HCEC 1CT (cell line): Measurements from ENCODE around the gene ADGRB3.
A peak's percentile ranks its signal among the peaks of the same experiment; 100 is the strongest.
"Not testable (repeated sequence)": the region's sequence is repeated elsewhere in the genome, so short reads cannot be mapped to it uniquely, and the experiment has no call there.

ENCODE experiments used
- DNase-seq: peaks from one replicate; pipeline ENCODE4 v3.0.0-alpha.2; 2017

Gene ADGRB3

DNA sequence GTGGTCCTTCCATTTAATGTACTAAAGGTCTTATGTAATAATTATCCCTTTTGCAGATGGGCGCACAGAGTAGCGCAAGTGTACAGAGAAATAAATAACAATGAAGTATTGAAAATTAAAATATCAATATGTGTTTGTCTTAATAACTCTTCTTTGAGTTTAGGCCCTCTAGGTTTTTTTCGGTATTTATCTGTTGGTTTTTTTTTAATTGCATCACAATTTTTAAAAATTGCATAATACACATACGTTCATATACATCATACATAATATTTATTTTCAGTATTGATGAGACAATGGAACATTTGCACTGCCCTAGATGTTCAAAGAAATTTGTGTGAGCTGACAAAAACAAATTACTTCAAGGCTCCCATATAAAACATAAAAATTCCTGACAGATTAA is 15.1 kb downstream of the ADGRB3 start:
- DNase-seq: no peak

DNA sequence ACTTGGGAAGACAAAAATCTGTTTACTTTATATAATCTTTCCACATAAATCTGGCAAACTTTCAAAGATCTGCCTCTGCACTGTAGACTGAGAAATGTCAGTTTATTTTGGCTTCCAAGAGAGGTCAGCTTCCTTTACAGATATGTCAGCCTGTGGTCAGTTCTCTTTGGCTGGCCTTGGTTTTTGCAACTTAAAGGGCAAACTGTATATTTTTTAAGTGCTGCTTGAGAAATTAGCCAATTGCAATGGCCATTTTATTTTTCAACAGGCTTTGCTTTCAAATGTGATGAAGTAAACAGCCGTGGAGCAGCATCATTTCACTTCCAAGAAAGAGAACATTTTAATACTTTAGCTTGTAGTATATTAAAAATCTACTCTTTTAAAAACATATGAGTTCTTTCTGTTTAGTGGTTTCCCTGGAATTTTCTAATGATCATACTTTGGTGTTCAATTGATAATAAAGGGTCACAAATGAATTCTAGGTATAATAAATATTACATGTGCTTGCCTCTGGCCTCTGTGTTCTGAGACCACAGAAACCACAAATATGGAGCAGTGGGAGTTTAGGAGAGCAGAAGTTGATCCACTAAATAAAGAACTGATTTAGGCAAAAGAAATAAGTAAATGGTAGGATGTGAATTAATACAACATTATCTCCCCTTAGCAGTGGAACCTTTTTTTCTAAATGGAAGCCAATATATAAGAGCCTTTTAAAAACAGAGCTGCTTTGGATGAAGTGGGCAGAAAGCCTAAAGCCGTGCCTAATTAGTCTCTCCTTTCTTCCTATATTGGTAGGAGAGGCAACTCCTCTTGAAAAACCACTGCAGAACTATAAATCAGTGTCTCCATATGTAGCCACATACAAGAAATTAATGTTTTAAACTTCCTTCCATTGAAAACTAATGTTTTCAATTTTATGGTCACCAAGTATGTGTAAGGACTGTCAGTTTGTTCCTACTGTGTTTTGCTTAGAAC is 16.2 kb downstream of the ADGRB3 start:
- peak; percentile 1 for DNase-seq

DNA sequence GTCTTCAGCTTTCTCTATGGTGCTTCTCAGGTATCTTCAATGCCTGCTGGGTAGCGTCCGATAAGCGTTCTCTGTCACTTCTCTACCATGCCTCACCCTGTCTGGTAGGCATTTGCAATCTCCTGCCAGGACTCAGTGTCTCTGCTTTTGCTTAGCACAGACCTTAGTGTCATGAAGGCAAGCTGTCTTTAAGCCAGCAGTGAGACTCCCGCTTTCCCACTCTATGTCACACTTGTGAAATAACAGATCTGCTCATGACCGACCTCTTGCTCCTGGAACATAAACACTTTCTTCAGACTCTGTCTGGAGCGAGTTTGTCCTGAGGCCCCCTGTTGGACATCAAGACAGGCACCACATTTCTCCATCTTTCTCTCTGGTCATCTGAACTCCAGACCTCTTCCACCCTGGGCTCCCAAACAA is 17.0 kb downstream of the ADGRB3 start:
- no peak for DNase-seq

DNA sequence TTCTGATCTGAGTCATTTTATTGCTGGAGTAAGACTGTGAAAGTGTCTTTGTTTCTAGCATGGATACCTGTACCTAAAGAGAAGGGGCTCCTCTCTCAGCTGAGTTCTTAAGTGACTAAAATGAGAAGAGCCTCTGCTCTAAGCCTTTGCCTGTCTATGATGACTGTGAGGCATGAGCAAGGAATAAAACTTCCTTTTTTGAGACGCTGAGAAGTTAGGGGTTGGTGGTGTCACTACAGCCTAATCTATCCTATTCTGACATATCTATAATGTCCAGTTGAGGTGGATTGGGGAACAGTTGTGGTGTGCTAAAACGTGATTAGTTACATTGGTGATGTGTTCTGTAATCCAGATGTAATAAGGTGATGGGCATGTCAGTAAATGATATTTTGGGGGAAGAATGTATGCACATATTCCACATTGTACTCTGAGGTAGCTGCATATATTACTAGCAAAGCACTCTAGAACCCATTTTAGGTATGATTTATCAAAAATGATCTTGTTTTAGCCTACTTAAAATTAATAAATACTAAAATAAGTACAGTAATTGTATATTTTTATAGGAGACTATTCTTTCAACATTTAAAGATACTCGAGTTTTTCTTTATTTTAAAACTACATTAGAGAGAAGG is 18.1 kb downstream of the ADGRB3 start:
- no peak for DNase-seq

DNA sequence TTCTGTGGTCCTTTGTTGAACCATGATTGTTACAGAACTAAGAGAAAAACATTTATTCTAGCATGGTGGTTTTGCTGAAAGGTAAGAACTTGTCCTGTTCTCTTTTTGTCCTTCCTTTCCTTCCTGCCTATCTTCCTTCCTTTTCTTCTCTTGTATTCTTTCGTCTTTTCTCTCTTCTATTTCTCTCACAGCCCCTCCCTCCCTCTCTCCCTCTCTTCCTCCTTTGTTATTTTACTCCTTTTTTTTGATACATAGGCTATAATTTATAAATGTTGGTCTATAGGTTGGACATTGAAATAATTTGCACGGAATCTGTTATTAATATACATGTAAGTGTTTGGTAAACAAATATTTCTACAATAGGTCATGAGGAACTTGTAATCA is 18.6 kb downstream of the ADGRB3 start:
- DNase-seq: no peak

DNA sequence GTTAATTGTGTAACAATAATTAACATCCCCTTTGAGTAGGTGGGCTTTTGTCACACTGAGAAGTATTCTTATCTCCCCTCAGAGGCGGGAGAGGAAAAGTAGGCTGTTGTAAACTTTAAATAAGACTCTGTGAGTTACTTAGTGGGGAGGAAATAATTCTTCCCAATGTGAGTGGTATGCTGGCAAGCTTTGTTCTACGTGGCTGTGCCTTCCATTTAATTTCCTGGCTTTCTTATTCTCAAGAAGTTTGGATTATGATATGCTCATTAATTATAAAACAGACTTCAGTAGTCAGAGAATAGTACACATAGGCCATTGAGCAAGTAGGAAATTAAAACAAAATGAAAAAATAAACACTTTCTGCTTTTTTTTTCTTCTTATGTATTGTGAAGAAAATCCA is 19.1 kb downstream of the ADGRB3 start:
- DNase-seq: no peak

DNA sequence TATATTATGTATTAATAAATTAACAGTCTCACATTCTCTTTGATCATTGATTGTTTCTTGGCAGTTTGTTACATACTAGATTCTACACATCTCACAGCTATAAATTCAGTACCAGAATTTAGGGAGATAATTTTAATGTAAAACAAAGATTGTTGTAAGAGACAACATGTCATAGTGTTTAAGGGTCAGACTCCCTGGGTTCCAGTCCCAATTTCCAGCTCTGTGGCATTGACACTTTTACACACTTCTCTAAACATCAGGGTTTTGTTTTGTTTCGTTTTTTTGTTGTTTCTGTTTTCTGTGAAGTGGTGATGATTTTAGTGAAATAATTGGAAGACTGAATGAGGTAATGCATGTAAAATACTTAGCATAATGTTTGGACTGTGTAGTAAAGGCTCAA is 19.9 kb downstream of the ADGRB3 start:
- no peak for DNase-seq

DNA sequence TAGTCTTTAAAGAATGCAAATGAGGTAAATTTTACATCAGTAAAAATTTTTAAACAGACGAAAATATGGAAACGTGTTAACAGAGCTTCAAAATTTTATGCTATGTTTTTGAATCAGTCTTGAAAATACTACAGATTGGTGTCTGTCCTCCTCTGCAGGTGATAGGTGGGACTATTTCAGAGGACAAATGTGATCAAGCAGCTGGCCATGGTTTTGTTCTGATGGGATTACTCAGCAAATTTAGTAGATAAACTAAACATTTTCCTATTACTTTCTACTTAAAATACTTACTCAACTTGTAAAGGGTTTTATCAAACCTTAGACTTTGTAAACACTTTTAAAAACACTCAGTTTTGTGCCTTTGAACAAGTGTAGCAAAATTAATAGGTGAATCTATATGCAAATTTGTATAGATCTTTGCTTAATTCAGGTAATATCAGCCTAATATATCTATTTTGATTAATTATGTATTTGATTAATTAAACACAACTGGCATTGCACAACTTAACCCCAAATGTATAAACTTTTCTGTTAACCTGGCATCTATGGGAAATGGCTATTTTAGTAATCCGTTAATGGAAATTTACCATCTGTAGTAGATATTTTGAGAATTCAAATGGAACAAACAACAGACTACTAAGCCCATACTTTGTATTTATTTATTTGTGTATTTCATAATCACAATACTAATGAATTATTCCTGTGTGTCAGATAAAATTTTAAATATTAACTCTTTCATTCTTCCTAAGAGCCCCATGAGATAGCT is 22.5 kb downstream of the ADGRB3 start:
- DNase-seq: no peak

DNA sequence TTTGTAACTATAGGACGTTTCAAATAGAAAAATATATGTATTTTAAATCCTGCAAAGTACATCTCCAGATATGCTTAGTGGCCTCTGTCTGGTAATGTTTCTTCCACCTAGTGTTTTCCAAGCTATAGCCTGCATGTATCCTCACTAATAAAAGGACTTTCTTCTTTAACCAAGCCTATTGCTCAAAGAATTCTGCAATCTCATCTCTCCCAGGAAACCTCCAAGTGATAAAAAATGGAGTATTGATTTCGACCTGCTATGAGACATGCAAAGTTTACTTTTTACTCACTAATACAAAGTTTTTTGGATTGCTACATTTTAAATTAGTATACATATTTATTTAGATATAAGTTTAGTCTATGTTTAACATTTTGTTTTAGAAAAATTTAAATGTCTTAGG is 23.3 kb downstream of the ADGRB3 start:
- DNase-seq: no peak

DNA sequence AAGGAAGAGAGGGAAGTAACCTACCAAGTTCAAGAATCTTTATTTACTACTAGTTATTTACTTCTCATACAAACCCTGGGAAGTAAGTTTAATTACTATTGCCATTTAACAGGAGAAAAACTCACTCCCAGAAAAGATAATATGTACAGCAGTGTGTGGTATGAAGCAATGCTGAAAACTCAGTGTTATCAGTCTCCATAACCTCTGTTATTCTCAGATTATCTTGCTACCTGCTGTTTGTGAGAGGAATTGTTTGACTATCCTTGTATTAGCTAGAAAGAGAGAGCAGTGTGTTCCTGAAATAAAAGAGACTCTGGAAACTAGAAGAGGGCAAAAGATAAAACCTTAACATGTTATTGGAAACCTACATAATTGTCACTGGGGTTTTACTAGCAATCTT is 38.2 kb downstream of the ADGRB3 start:
- DNase-seq: no peak

DNA sequence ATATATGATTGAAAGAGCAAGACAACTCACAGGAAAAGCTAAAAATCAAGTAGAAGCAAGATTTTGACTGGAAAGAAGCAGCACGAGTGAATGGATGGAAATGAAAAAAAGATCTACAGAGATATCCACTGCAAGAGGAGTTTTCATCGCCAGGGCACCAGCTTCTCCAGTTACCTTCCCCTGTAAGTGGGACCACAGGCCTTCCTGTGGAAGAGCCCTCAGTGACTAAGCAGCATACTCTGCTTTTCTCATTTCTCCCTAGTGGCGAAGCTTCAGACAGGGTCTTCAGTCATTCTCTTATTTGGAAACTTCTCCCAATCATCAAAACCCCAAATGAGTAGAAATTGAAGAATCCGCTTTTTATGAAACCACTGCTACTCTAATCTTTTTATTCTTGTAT is 40.5 kb downstream of the ADGRB3 start:
- DNase-seq: no peak

DNA sequence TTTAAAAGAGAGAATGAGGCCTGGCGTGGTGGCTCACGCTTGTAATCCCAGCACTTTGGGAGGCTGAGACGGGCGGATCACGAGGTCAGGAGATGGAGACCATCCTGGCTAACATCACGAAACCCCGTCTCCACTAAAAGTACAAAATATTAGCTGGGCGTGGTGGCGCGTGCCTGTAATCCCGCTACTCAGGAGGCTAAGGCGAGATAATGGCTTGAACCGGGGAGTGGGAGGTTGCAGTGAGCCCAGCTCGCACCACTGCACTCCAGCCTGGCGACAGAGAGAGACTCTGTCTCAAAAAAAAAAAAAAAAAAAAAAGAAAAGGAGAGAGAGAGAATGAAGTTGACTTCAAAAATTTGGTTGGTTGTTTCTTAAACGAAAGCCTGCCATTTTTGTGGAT is 41.0 kb downstream of the ADGRB3 start:
- not testable (repeated sequence) for DNase-seq

DNA sequence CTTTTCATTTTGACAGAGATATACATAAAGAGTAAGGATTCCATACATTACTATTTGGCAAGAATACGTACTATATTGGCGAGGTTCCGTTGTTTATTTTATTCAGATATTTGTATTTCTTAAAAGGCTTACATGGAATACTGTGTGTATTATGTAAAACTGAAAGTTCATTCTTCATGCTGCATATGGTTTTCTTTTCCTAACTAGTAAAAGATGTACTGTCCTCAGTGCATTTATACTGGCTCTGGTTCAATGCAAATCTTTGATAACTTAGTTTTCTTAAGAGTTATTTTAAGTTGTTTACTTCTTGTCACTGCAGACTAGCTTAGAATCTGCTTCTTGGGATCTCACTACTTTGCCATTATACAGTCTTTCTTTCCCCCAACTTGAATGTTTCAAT is 42.0 kb downstream of the ADGRB3 start:
- no peak for DNase-seq

DNA sequence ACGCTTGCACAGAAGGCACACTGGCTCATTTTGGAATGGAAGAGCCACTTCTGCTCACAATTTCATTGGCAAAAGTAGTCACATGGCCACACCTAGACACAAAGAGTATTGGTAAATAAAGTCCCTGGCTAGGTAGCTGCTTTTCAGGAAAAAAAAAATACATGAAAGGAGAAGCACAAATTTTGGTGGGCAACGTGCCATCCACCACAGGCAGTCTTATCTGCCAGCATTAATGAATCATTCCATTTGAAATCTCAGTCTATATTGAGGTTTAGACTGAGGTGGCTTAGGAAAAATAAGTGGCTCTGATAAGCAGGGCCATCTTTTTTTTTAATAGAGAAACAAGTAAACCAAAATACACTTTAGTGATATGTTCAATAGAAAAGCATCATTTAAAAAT is 44.3 kb downstream of the ADGRB3 start:
- no peak for DNase-seq

DNA sequence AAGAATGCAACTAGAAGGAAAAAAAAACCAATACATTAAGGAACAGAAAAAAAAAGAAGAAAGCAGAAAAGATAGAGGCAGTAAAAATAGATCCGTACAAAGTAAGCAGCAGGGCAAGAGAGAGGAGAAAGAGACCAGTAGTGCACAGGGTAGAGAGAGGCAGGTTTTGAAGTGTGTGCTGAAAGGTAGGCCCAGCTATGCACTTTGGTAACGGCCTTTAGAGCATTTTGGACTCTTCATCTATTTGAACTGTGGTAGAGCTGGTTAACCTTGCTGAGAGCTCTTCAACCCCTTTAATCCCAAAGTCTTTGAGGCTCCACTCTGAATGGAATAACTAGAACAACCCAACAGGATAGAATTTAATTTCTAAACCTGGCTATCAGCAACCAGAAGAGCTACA is 45.2 kb downstream of the ADGRB3 start:
- DNase-seq: no peak

DNA sequence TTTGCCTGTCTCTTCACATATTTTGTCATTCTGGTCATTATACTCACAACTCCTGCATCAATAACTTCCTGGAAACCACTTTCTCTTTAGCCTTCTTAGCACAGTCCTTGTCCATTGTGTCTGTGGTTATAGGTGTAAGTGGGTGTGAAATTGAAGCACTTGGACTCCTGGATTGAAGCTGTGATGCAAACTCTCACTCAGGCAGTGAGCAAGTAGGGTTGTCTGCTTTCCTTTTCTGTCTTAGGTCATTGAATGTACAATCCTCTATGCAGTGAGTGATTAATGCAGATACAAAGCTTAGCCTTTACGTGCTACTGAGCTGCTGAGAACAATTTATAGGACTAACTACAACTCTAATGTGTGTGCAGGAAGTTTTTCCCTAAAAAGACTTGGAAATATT is 54.8 kb downstream of the ADGRB3 start:
- DNase-seq: no peak

DNA sequence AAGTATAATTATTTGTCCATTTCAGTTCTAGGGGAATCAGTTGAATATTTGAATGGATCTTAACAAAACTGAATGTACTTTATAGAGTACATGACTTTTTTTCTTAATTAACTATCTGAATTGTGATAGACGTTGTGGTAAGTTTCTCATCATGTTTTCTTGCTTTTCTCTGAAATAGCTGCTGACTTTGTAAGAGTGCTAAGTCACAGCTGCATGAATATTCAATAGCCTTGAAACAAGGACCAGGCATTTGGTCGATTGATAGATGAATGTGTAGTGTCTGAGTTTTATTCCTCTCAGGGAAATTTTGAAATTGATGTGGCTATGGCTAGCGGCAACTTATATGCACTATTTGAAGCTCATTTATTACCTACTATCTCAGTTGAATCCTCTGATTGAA is 56.0 kb downstream of the ADGRB3 start:
- DNase-seq: no peak

DNA sequence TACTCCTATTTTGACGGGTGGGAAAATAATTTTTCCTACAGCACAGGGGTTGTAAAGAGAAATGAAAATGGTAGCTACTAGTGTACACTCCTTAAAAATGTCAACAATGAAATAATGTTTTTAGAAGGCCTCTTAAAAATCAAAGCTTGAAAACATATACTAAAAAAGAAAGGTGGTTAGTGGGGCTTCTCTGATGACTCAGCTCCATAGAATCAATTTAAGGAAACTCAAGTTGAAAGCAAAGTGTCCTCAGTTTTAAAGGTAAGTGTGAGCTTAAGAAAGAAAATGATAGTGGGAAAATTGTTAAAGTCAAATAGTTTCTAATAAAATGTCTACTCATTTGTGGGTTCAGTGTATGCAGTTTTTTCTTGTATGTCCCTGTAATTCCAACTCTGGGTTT is 58.2 kb downstream of the ADGRB3 start:
- DNase-seq: no peak

DNA sequence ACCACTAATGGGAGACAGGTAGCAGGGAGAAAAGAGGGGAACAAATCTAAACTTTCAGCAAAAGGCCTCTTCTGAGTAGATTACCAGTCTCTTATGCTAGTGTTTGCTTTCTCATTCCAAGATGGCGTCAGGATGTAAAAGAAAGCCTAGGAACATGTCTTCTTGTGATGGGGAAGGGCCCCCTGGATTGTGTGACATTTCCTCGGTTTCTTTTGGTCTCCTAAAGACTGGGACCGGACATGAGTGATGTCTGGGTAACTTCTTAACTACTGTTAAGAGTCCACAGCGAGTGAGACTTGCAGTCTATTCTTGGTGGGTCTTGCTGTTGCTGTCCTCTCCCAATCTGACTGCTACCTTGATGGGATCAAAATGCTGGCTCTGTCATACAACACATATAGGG is 60.3 kb downstream of the ADGRB3 start:
- DNase-seq: no peak

DNA sequence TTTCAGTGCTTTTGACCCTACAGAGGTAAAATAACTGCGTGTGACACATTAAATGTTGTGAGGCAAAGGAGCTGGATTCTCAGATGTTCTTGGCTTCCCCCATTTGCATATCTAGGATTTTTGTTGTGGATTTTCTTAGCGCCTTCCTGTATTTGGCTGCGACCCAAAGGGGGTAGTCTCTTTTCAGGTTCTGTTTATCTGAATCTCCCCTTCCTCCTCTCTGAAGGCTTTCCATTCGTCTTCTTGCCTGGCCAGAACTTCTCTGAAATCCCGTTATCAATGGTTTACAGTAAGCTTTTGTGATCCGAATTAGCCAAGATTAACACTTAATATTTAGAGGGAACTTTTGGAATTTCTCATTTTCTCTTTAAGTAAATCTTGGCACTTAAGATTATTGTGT is 60.8 kb downstream of the ADGRB3 start:
- DNase-seq: no peak

DNA sequence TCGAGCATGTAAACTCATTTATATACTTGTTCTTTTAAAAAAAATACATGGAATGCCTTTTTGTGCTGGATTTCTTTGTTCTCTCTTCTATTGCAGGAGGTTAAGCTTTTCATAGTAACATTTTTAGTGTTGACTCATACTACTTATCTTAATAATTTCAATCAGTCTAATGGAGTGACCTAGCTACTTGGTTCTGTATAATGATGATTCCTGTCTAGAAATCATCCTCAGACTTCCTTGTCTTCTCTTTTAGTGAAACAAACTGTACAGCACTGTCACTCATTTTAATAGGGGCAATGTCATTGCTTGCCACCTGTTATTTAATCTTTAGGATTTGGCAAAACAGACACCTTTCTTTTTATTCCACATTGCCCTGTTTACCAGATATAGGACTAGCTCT is 62.3 kb downstream of the ADGRB3 start:
- DNase-seq: no peak

DNA sequence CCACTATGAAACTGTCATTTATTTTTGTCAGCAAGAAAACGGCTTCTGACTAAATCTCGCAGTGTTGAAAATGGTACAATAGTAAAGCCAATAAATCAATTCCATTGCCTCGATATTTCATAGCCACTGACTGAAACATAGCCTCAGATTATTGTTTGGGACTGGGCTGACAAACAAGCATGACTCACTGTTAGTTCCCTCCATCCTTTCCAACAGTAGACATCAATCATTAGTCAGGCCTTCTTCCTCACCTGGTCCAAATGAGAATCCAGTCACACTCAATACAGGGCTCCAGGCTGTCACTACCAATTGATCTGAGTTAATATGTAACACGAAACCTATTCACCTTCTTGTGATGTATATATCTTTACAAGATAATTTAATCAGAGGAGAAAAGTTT is 66.1 kb downstream of the ADGRB3 start:
- DNase-seq: no peak

DNA sequence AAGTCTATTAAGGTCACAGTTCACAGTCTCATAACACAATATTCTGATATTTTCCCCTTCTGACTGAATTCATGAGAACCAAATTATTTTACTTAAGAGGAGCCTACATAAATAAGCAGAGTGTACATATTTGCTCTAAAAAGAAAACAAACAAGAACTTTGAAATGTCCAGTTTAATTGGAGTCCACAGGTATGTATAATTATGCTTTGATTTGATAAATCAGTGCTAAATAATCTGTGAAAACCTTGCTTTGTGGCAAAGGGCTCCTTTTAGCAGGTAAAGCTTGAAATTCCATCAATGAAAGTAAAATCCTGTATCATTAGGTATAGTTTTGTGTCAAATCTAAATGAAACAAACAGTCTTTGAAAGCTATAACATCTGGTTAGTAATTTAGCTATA is 69.4 kb downstream of the ADGRB3 start:
- DNase-seq: no peak

DNA sequence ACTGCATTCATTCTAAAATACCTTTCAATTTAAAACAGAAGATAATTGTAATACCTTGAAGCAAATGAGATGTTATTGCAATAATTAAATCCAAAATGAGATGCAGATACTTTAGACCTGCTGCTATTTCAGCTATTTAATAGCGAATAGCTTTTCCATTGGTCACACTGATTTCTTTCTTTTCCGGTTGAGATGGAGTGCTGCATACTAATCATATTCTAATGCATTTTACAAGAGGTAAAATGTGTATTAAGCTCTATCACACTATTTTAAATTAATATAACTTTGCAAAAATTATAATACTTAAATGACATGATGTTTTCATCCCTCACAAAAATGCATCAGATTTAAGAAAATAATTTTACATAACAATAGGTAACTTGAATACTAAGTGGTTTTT is 74.0 kb downstream of the ADGRB3 start:
- DNase-seq: no peak
